Measurements from ENCODE around the gene SIM2.
"Not testable (repeated sequence)": the region's sequence is repeated elsewhere in the genome, so short reads cannot be mapped to it uniquely, and the experiment has no call there.

The SIM2 gene

GRCh38 chr21:36698981-36699545 is at the start of gene SIM2:
SIM2 (plus strand) TSS chr21:36699115; CDS start chr21:36699747, 632 bp downstream.
- peak; percentile 36 for DNase-seq (ENCODE audit: low spot score)
- TF ChIP-seq CTCF (IDR thresholded peaks at IDR 0.05; ENCODE audit: borderline replicate concordance, control extremely low read depth, extremely low read depth, insufficient read depth, missing control alignments): no peak
- in situ Hi-C loops (cut with MboI; ENCODE audit: low sequenced_read_pairs, unreplicated experiment): no loop called here

- no peak for TF ChIP-seq CTCF (IDR thresholded peaks at IDR 0.05; ENCODE audit: borderline replicate concordance, control extremely low read depth, extremely low read depth, insufficient read depth, missing control alignments)
- DNase-seq (ENCODE audit: low spot score): no peak
- in situ Hi-C loops (cut with MboI; ENCODE audit: low sequenced_read_pairs, unreplicated experiment): no loop called here
Observed at GRCh38 chr21:36654324-36654723, 44.6 kb upstream of the SIM2 start.

- TF ChIP-seq CTCF (IDR thresholded peaks at IDR 0.05; ENCODE audit: borderline replicate concordance, control extremely low read depth, extremely low read depth, insufficient read depth, missing control alignments): no peak
- no peak for DNase-seq (ENCODE audit: low spot score)
- in situ Hi-C loops (cut with MboI; ENCODE audit: low sequenced_read_pairs, unreplicated experiment): no loop called here
Observed at GRCh38 chr21:36654796-36655325, 44.1 kb upstream of the SIM2 start.

- DNase-seq (ENCODE audit: low spot score): no peak
- in situ Hi-C loops (cut with MboI; ENCODE audit: low sequenced_read_pairs, unreplicated experiment): no loop called here
Observed at GRCh38 chr21:36656138-36656537, 42.8 kb upstream of the SIM2 start.

GRCh38 chr21:36657290-36657689 is 41.6 kb upstream of the SIM2 start:
- in situ Hi-C loops (cut with MboI; ENCODE audit: low sequenced_read_pairs, unreplicated experiment): not testable (repeated sequence)

More at GRCh38 chr21:36656138-36656537, 42.8 kb upstream of the SIM2 start:
- TF ChIP-seq CTCF (IDR thresholded peaks at IDR 0.05; ENCODE audit: borderline replicate concordance, control extremely low read depth, extremely low read depth, insufficient read depth, missing control alignments): no peak

GRCh38 chr21:36657999-36658398 is 40.9 kb upstream of the SIM2 start:
- in situ Hi-C loops (cut with MboI; ENCODE audit: low sequenced_read_pairs, unreplicated experiment): no loop called here
- no peak for DNase-seq (ENCODE audit: low spot score)
- TF ChIP-seq CTCF (IDR thresholded peaks at IDR 0.05; ENCODE audit: borderline replicate concordance, control extremely low read depth, extremely low read depth, insufficient read depth, missing control alignments): no peak

More at GRCh38 chr21:36657290-36657689, 41.6 kb upstream of the SIM2 start:
- DNase-seq (ENCODE audit: low spot score): not testable (repeated sequence)

GRCh38 chr21:36658926-36659325 is 40.0 kb upstream of the SIM2 start:
- no peak for DNase-seq (ENCODE audit: low spot score)
- in situ Hi-C loops (cut with MboI; ENCODE audit: low sequenced_read_pairs, unreplicated experiment): no loop called here

More at GRCh38 chr21:36658926-36659325, 40.0 kb upstream of the SIM2 start:
- no peak for TF ChIP-seq CTCF (IDR thresholded peaks at IDR 0.05; ENCODE audit: borderline replicate concordance, control extremely low read depth, extremely low read depth, insufficient read depth, missing control alignments)

Measured in GM13976 (cell line).